Panc1 (cell line): Measurements from ENCODE around the gene ATP2B2. TPM values are rescaled to one million over a fixed set of nuclear protein-coding genes. Genes with fewer than 3 reads are reported as not detected.

Source experiments
- ATAC-seq: fragments of 200-7000 bp; cut with Tn5 transposase; 2 replicates; pipeline ENCODE4 v1.9.1; 2020; ENCODE audit warnings: mild to moderate bottlenecking, moderate library complexity
- BruUV-seq: library from RNA; stranded (reverse); fragments of 400-500 nt; replicated peaks from 2 replicates; lab custom pipeline; 2021; lab: Mats Ljungman, UMichigan
- CTCF ChIA-PET: fragments of 300-600 bp; sonication (Branson Sonifier 250); formaldehyde crosslinking; loops from one replicate; lab custom pipeline; 2022; ENCODE audit warnings: antibody characterized with exemption; lab: Charles Lee
- POLR2A ChIA-PET: fragments of 300-600 bp; sonication (Branson Sonifier 250); formaldehyde crosslinking; loops from one replicate; lab custom pipeline; 2022; ENCODE audit warnings: antibody characterized with exemption; lab: Charles Lee
- DNase-seq: peaks from one replicate; pipeline ENCODE4 v3.0.0-alpha.2; 2010; ENCODE audit warnings: low read depth, low spot score
- H3K27ac ChIP-seq: 2 replicates; pipeline ENCODE4 v1.5.1; 2011; ENCODE audit warnings: mild to moderate bottlenecking, low read length, inconsistent platforms
- H3K27me3 ChIP-seq: fragments of 200-500 bp; sonication (Bioruptor generic); 2 replicates; pipeline ENCODE4 v1.6.0; 2014; ENCODE audit warnings: low read length, inconsistent platforms; ENCODE audit not compliant: control insufficient read depth, insufficient read depth
- H3K36me3 ChIP-seq: fragments of 200-500 bp; sonication (Bioruptor generic); 2 replicates; pipeline ENCODE4 v1.5.1; 2014; ENCODE audit warnings: inconsistent platforms, mild to moderate bottlenecking, low read length, moderate library complexity; ENCODE audit not compliant: control insufficient read depth, insufficient read depth
- H3K4me1 ChIP-seq: 2 replicates; pipeline ENCODE4 v1.5.1; 2011; ENCODE audit warnings: inconsistent platforms, mild to moderate bottlenecking, low read length, moderate library complexity; ENCODE audit not compliant: control insufficient read depth, insufficient read depth
- H3K4me3 ChIP-seq, 2 experiments: 2 replicates each; pipeline ENCODE4 v1.5.1; 2011 to 2012; ENCODE audit warnings: low read depth in 2 of 2, low read length in 2 of 2, mild to moderate bottlenecking in 2 of 2, inconsistent platforms in 1 of 2, moderate library complexity in 1 of 2
- H3K9me3 ChIP-seq: fragments of 200-500 bp; sonication (Bioruptor generic); 2 replicates; pipeline ENCODE4 v1.5.1; 2014; ENCODE audit warnings: low read depth, mild to moderate bottlenecking, inconsistent platforms, low read length, moderate library complexity; ENCODE audit not compliant: control insufficient read depth, insufficient read depth
- POLR2AphosphoS5 ChIP-seq: IDR thresholded peaks from 2 replicates; pipeline ENCODE4 v1.6.1; 2012; ENCODE audit warnings: mild to moderate bottlenecking, low read depth, low read length, moderate library complexity
- SIN3A ChIP-seq: IDR thresholded peaks from 2 replicates; pipeline ENCODE4 v1.6.1; 2012; ENCODE audit warnings: low read depth, mild to moderate bottlenecking, low read length, moderate library complexity, borderline replicate concordance; ENCODE audit not compliant: insufficient read depth
- TCF7L2 ChIP-seq: IDR thresholded peaks from 2 replicates; pipeline ENCODE4 v1.6.1; 2011; ENCODE audit warnings: mild to moderate bottlenecking, low read depth, low read length, inconsistent platforms
- in situ Hi-C: cut with HindIII; loops from 2 replicates; pipeline ENCODE4 v1.10.0; 2016; ENCODE audit warnings: low sequenced_read_pairs, low pct_unique_long_range_greater_than_20kb
- intact Hi-C: fragments of 100-400 bp; cut with micrococcal nuclease; formaldehyde crosslinking; loops from one replicate; pipeline ENCODE4 v1.10.0; 2022; ENCODE audit not compliant: unreplicated experiment
- total RNA-seq: library from RNA; stranded (reverse); gene quantifications from one replicate; pipeline ENCODE4 v1.2.1, GENCODE V29; 2021; ENCODE audit not compliant: unreplicated experiment
- TF ChIP-seq, protein P1 (sequence below): fragments of 450-650 bp; IDR thresholded peaks from 2 replicates; pipeline ENCODE4 v1.5.1; 2017; ENCODE audit warnings: mild to moderate bottlenecking
- TF ChIP-seq, protein P2 (sequence below), 2 experiments: IDR thresholded peaks; 2 replicates each; pipeline ENCODE4 v1.6.1; 2011 to 2012; ENCODE audit warnings: low read depth in 2 of 2, control low read depth in 1 of 2, low read length in 1 of 2, mild to moderate bottlenecking in 1 of 2, moderate library complexity in 1 of 2; ENCODE audit not compliant: insufficient read depth in 1 of 2

The ATP2B2 gene
- total RNA-seq, 1 experiment from 2014 or later: not detected

DNA sequence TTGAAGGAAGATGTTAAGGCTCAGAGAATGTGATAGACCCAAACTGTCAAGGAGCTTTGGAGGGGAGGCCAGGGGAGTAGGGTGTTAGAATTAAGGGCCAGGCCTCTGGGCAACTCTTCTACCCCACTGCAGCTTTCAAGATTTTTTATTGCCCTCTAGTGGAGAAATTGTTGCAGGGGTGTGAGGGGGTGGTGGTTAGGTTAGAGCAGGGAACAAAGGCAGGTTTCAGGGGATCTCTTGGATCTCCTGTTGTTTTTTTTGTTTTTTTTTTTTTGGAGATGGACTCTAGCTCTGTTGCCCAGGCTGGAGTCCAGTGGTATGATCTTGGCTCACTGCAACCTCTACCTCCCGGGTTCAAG lies 183.1 kb downstream of the ATP2B2 start:
- Histone ChIP-seq H3K36me3 (peaks cover 13% of the 10 kb centered on the region), H3K9me3 (no peaks in the 10 kb centered on the region), H3K27me3 (peaks cover 3% of the 10 kb centered on the region; the same call in 1 of the 2 replicates), H3K4me3 (no peak overlapping the region), H3K27ac (no peak overlapping the region), H3K4me1 (peaks cover 4% of the 10 kb centered on the region; the same call in 1 of the 2 replicates)
- TF ChIP-seq, protein P1, sequence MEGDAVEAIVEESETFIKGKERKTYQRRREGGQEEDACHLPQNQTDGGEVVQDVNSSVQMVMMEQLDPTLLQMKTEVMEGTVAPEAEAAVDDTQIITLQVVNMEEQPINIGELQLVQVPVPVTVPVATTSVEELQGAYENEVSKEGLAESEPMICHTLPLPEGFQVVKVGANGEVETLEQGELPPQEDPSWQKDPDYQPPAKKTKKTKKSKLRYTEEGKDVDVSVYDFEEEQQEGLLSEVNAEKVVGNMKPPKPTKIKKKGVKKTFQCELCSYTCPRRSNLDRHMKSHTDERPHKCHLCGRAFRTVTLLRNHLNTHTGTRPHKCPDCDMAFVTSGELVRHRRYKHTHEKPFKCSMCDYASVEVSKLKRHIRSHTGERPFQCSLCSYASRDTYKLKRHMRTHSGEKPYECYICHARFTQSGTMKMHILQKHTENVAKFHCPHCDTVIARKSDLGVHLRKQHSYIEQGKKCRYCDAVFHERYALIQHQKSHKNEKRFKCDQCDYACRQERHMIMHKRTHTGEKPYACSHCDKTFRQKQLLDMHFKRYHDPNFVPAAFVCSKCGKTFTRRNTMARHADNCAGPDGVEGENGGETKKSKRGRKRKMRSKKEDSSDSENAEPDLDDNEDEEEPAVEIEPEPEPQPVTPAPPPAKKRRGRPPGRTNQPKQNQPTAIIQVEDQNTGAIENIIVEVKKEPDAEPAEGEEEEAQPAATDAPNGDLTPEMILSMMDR: peak; percentile 62; the same call in 1 of the 2 replicates
- TF ChIP-seq SIN3A: no peak
- CTCF ChIA-PET: interaction anchor here (0.6 to 1.3 kb wide), 6 partner anchors 12 to 332 kb away, joined by 3 to 4 read pairs (median 4); no protein-coding TSS in a partner anchor
- BruUV-seq: no TSS peak
- POLR2A ChIA-PET: no interaction called here
- DNase-seq (no peak), ATAC-seq (no peak)
- intact Hi-C loops: no loop called here
- in situ Hi-C loops: no loop called here

DNA sequence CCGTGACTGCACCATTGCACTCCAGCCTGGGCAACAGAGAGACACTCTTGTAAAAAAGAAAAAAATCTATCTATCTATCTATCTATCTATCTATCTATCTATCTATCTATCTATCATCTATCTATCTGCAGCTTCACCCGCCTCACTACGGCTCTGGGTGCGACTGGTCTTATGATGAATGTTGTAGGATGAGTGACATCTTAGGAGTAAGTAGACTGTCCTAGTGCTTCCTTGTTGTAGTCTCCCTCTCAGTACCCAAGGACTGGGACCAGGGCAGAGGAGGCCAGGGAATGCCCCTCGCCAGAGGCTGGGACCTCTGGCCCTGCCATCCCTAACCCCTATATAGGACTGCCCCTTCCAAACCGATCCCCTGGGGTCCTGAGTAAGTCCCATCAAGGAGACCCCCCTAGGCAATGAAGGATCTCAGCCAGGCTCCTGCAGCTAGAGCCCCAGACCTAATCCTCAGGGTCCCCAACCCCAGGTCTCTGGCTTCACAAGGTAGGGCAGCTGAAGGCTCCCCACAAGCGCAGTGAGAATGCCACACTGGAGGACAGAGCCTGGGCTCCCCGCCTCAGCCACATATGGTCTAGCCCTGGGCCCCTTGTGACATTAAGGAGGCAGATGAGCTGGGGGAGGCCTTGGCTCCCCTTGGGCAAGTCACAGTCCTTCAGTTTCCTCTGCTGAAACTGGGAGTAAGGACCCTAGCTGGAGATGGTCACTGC lies 183.6 kb downstream of the ATP2B2 start:
- Histone ChIP-seq H3K9me3 (no peaks in the 10 kb centered on the region), H3K27me3 (no peaks in the 10 kb centered on the region), H3K27ac (no peak overlapping the region), H3K4me3 (peak overlapping the region; percentile 95 to 99), H3K4me1 (peaks cover 4% of the 10 kb centered on the region; the same call in 1 of the 2 replicates), H3K36me3 (peaks cover 13% of the 10 kb centered on the region)
- BruUV-seq: no TSS peak
- TF ChIP-seq POLR2AphosphoS5 (no peak), SIN3A (no peak), TCF7L2 (no peak)
- TF ChIP-seq, protein P1: no peak
- TF ChIP-seq, protein P2, sequence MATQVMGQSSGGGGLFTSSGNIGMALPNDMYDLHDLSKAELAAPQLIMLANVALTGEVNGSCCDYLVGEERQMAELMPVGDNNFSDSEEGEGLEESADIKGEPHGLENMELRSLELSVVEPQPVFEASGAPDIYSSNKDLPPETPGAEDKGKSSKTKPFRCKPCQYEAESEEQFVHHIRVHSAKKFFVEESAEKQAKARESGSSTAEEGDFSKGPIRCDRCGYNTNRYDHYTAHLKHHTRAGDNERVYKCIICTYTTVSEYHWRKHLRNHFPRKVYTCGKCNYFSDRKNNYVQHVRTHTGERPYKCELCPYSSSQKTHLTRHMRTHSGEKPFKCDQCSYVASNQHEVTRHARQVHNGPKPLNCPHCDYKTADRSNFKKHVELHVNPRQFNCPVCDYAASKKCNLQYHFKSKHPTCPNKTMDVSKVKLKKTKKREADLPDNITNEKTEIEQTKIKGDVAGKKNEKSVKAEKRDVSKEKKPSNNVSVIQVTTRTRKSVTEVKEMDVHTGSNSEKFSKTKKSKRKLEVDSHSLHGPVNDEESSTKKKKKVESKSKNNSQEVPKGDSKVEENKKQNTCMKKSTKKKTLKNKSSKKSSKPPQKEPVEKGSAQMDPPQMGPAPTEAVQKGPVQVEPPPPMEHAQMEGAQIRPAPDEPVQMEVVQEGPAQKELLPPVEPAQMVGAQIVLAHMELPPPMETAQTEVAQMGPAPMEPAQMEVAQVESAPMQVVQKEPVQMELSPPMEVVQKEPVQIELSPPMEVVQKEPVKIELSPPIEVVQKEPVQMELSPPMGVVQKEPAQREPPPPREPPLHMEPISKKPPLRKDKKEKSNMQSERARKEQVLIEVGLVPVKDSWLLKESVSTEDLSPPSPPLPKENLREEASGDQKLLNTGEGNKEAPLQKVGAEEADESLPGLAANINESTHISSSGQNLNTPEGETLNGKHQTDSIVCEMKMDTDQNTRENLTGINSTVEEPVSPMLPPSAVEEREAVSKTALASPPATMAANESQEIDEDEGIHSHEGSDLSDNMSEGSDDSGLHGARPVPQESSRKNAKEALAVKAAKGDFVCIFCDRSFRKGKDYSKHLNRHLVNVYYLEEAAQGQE (IDR thresholded peaks at IDR 0.05; ENCODE audit: insufficient read depth in 1 of 2, low read depth in 2 of 2, low read length in 1 of 2): no peak
- POLR2A ChIA-PET: no interaction called here
- in situ Hi-C loops (no loop called here), intact Hi-C loops (no loop called here)
- ATAC-seq (no peak), DNase-seq (no peak)
- CTCF ChIA-PET: interaction anchor here (0.7 to 1.3 kb wide), 4 partner anchors 12 to 332 kb away, joined by 3 to 4 read pairs (median 4); no protein-coding TSS in a partner anchor
